ENCODE results near the gene RPS16.
A peak's percentile ranks its signal among the peaks of the same experiment; 100 is the strongest.

The RPS16 gene

DNA sequence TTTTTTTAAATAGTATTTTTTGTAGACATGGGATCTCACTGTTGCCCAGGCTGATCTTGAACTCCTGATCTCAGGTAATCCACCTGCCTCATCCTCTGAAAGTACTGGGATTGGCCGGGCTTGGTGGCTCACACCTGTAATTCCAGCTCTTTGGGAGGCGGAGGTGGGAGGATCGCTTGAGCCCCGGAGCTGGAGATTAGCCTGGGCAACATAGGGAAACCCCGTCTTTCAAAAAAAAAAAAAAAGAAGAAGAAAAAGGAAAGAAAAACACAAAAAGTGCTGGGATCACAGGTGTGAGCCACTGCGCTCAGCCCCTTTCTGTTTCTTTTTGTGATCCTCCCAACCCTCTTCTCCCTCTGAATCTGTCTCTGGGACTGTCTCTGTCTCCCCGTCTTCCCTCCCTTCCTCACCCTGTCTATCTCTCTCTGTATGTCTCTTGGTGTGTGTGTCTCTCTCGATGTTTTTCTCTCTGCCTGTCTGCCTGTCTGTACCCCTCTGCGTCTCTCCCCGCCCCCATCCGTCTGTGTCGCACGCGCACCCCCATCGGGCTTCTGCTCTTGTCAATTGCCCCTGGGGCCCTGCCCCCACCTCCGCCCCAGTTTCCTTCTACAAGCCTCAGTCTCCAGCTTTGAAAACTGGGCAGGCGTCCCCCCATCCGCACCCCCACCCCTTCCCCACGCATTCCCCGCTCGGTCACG, 29.6 kb downstream of the RPS16 start:
- DNase-seq: peak; percentile 97

DNA sequence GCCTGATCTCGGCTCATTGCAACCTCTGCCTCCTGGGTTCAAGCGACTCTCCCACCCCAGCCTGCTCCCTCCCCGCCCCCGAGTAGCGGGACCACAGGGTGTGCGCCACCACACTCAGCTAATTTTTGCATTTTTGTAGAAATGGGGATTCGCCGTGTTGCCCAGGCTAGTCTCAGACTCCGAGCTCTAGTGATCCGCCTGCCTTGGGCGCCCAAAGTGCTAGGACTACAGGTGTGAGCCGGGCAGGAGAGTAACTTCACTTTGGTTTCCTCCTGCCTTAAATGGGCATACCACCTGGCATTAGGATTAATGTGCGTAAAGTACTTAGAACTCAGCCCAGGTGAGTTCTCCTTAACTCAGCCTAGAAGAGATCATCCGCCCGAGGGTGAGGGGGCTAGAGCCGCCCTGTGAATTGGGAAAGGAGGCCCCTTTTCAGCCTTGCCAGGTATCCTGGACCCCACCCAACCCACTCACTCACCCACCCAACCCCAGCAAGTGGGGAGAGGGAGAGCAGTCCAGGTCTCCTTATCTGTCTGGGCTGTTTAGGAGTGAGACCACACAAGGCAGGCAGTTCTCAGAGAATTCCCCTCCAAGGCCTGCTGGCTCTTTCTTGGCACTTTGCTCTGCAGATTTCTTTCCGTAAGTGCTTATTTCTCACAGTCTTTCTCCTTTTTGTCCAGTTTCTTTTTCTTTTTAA, 30.3 kb downstream of the RPS16 start:
- peak; percentile 55 for DNase-seq

DNA sequence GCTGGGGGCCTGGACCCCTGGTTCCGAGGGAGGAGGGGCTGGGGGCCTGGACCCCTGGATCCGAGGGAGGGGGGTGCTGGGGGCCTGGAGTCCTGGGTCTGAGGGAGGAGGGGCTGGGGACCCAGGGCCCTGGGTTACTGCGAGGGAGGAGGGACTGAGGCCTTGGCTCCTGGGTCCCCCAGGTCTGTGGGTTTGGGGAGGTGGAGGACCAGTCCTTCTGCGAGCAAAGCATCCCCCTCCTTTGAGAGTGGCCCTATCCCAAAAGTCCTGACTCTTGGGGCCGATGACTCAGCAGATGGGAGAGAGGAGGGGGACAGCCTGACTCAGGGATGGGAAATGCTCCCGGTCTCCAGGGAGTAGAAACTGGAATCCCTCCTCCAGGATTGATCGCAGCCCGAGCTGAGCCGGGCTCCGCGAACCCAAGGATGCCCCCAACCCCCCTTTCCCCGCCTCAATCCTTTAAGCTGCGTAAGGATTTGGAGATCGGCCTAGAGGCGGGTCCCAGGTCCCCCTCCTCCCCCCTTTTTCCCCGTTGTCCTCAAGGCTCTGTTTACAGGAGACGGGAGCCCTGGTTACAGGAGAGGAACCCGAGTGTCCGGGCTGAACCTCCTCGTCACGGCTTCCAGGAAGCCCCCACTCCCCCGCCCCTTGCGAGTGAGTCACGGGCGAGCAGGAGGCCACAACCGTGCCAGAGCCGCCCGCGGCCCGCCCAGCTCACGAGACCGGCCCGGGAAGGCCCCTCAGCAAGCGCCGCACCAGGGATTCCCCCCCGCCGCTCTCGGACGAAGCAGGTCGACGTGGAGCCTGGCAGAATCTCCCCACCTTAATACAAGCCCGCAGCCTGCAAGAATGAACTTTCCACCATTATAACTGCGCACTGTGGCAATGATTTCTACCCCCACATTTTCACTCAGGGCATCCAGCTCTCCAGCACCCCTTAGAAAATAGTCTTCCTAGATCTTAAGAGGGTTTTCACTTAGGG, 32.1 kb downstream of the RPS16 start:
- DNase-seq: peak; percentile 100

DNA sequence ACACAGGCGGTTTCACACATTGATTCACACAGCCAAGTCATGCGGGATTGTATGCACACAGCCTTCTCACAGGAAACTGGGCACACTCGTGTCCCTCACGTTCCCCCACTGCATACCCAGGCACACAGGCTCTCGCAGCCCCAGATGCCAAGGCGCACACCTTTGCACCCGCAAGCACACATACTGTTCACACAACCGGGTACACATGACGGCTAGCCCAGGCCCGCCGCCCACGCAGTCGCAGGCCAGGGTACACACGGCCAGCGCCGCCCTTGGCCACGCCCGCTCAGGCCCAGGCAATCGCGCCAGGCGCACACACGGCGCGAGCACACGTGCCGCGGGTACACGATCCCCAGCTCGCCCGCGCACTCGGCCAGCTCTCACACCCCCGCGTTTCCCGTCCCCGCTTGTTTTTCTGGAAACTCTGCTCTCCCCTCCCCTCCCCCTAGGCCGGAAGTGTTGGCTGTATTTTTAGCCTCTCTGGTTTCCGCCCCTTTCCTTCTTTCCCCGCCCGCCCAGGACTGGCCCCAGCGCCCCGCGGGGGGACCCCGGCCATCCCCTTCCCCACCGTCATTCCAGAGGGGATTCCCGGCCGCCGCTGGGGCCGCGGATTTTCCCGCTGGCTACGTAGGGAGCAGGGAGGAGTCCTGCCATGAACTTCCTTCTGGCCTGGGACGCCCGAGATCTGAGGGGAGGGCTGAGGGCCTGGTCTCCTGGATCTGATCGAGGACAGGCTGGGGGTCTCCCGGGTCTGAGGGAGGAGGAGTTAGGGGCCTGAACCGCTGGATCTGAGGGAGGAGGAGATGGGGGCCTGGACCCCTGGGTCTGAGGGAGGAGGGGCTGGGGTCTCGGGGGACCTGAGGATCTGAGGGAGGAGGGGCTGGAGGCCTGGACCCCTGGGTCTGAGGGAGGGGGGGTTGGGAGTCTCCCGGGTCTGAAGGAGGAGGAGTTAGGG, 33.1 kb downstream of the RPS16 start:
- DNase-seq: peak; percentile 94

DNA sequence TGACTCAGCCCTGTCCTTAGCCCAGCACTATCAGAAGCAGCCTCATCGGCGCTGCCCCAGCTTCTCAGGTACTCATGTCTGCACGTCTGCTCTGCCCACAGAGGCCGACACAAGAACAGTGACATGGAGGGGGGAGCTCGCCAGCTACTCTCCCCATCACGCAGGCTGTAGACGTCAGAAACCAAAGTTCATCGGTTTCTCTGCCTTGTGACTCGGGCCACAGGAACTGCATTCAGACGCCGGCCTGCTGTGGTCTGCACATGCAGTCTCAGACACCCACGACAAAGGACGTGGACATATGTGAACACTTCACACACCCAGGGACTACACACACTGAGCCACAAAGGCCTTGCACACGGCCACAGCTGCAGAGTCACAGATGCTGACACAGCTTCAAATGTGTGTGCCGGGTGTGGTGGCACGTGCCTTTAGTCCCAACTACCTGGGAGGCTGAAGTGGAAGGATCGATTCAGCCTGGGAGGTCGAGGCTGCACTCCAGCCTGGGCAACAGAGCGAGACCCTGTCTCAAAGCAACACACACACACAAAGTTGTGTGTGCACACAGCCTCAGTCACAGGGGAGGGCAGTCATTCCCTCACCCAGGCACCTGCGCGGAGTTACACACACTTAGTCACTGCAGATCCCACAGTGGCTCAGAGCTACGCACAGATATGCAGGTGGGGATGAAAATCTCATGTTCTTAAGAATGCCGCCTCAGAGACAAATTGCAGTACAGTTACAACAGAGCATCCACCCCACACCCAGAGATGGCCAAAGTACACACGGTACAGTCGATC, 34.0 kb downstream of the RPS16 start:
- DNase-seq: peak; percentile 93

DNA sequence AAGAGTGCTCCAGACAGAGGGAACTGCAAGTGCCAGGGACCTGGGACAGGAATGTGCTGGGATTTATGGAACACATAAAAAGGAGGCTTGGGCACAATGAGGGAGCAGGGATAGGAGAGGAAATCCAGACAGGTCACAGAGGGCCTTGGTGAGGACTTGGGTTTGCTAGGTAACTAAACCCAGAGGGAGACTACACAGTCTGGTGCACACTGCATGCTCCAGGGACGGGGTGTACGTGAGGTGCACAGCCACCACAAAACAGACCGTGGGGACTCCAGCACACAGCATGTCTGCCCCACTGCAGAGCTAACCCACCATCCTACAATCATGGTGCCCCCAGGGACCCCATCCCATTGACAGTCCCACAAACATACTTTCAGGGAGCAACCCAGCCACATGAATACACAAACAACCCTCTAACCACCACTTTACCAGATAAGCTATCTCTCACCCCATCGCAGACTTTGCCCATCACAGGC, 34.6 kb downstream of the RPS16 start:
- DNase-seq: no peak

DNA sequence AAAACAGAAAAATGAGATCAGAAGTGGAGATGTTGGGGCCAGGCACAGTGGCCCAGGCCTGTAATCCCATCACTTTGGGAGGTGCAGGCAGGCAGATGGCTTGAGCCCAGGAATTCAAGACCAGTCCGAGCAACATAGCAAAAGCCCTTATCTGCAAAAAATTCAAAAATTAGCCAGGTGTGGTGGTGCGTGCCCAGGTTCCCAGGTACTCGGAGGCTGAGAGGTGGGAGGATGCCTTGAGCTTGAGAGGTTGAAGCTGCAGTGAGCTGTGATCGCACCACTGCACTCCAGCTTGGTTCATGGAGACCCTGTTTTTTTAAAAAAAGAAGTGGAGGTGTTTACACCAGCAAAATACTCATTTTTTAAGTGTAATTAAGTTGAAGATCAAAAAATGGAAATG, 35.7 kb downstream of the RPS16 start:
- no peak for DNase-seq

DNA sequence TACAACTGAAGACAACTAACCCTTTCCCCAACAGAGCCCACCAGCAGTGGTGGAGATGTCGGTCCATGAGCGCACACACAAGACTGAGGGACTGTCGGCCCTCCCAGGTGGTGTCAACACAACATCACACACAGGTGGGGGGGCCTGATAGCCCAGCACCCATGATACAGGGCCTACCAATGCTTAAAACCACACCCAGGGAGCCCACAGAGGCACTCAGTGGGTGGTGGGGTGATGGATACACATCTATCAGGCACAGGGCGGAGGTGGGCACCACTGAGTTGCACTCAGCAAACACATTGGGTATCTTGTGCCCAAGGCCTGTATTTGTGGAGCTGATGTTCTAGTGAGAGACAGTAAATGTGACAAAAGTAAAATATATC, 36.1 kb downstream of the RPS16 start:
- DNase-seq: no peak

DNA sequence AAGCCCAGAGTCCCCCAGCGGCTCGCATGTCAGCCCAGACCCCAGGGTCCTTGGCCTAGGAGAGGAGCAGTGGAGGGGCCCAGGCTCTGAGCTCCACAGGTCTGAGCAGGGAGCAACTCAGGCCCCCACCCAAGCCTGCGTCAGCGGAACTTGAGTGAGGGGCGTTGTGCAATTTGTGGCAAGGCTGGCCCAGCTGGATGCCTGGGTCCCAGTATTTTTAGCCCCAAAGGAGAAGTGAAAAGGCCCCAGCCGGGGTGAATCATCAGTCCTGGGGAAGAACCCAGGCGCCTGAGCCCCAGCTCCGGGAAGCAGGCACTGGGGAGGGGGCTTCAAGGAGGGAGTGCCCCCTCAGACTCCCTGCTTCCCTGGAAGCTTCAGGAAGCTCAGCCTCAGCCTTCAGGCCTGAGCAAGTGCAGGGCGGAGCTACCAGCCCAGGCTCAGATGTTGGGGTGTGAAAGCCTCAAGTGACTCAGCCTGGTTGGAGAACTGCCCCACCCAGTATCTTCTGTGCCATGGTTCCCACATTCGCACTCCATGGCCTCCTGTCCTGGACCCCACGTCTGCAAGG, 37.4 kb downstream of the RPS16 start:
- DNase-seq: peak; percentile 91

DNA sequence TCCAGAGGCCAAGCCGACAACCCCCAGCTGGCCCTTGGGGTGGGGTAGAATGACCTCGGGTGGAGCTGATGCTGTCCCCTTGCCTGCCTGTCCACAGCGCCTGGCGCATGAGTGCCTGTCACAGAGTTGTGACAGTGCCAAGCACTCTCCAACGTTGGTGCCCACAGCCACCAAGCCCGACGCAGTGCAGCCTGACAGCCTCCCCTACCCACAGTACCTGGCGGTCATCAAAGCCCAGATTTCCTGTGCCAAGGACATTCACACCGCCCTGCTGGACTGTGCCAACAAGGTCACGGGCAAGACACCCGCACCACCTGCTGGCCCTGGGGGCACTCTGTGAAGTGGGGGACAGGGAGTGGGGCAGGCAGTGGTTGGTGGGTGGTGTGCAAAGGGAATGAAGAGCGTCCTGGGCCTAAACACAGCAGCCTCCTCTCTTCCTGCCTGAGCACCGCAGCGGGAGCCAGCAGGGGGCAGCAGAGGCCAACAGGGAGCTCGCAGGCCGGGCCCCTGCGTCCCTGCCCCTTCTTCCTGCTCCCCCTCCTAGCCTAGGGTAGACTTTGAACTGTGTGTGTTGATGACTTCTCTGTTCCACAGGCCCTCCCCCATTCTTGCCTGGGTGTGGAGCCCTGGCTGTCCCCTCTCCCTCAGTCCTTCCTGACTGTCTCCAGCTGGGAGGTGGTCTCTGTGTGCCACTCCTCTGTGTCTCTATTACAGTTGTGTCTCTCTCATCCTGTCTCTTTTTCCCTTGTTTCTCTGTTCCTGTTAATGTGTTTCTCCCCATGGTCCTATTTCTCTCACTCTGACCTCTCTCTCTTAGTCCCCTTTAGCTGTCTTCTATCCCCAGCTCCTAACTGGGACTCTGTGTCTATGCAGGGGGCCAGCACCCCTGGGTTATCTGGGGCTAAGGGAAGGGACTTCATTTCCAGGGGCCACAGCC, 38.1 kb downstream of the RPS16 start:
- peak; percentile 94 for DNase-seq

DNA sequence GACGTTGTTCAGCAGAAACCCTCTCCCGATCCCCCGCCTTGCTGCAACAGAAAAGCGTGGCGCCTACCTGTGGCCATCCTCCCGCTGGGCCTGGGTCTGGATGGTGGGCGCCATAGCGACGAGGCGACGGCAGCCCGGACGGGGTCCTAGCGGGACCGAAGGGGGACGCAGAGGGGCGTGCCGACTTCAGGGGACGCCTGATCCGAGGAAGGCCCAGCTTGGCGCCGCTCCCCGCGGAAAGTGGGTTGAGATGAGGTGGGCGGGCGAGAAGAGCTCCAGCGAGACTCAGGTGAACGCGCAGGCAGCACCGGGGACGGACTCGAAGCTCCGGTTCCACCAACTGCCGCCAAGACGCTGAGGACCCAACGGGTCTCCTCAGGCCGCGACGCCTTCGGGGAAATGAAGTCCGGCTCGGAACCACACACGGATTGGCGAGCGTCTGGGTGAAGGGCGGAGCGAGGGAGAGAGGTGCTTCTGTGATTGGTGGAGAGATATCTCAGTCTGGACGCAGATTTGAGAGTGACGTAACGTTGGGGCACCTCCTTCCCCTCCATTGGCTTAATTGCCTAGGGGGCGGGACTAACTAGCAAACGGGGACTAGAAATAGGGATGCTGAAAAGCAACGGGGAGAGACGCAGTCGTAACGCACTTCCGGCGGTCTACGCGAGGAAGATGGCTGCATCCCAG, 44.9 kb downstream of the RPS16 start, which contains the start of the genes MED29 and PAF1:
MED29 (plus strand) TSS at position 628 of the 687 bp plus-strand sequence; CDS start at position 673, 45 bp downstream.
PAF1 (minus strand) TSS at position 356 of the 687 bp plus-strand sequence; CDS start at position 114, 242 bp downstream.
- DNase-seq: peak; percentile 100

DNA sequence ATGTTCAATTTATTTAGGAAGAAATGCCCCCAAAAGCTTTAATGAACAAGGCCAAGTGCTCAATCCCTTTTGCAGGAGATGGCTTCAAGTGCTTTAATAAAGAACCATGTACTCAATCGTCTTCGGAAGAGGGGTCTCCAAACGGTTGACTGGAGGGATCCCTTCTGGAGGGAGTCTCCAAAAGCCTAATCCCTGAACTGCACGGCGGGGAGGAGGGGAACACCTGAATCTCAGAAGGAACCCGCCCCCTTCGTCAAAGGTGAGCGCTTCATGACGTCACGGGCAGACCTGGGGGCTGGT, 45.3 kb downstream of the RPS16 start:
- DNase-seq: no peak

DNA sequence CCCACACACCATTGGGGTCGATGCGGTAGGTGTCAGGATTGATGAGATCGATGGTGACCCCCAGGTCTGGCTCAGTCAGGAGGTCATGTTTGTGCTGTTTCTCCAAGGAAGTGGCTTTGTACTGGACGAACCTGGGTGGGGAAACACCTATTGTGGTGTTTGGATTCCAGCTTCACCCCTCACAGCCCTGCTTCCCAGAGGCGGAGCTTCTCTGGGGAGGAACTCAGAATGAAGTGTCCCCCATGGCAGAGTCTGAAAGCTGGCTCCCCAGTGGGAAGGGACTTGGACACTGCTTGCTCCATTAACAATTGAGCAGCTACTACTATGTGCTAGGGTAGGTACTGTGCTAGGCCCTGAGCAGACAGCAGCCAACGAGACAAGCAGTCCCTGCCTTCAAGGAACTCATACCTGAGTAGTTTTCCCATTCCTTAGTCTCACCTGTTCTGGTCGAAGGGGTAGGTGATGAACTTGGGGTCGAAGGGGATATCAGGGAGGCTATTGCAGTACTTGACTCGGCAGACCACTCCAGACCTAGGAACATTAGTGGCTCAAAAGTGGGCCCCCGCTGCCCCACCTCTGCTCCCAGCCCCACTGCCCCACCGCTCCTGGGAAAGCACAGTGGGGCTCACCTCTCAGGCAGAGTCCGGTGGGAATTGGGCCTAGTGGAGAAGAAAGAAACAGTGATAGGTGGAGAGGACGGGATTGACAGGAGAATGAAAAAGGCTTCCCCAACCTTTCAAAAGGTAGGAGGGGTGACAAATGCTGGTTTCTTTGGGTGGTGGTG, 45.9 kb downstream of the RPS16 start:
- no peak for DNase-seq

DNA sequence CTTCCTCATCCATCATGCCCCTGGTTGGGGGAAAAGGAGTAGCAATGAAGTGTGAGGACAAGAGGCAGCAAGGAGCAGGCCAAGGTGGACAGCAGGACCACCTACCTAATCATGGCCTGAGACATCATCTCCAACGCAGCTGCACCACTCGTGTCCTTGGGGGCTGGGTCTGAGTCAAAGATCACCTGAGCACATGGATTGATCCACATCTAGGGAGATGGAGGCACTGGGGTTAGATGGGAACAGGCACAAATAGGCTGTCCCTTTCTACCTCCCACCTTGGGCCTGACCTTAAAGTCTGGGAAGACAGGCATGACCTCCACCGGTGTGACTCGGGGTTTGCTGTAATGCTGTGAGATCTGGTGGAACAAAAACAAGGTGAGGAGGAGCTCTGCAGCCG, 47.1 kb downstream of the RPS16 start:
- no peak for DNase-seq

DNA sequence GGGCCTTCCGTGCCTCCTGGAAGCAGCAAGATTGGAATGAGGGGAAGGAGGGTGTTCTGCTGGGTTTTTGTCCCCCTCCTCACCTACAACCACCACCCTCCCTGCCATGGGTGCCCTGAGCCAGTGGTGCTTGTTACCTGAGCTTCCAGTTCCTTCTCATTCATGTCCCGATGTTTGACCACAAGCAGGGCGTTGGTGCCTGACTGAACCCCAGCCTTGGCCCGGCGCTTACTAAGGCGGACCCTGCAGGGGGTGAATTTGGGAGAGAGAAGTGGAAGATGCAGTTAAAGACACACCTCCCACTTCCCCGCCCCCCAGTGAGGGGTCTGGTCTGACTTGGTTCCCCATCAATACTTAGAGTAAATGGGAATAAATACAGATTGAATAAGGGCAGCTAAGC, 49.2 kb downstream of the RPS16 start:
- DNase-seq: no peak

DNA sequence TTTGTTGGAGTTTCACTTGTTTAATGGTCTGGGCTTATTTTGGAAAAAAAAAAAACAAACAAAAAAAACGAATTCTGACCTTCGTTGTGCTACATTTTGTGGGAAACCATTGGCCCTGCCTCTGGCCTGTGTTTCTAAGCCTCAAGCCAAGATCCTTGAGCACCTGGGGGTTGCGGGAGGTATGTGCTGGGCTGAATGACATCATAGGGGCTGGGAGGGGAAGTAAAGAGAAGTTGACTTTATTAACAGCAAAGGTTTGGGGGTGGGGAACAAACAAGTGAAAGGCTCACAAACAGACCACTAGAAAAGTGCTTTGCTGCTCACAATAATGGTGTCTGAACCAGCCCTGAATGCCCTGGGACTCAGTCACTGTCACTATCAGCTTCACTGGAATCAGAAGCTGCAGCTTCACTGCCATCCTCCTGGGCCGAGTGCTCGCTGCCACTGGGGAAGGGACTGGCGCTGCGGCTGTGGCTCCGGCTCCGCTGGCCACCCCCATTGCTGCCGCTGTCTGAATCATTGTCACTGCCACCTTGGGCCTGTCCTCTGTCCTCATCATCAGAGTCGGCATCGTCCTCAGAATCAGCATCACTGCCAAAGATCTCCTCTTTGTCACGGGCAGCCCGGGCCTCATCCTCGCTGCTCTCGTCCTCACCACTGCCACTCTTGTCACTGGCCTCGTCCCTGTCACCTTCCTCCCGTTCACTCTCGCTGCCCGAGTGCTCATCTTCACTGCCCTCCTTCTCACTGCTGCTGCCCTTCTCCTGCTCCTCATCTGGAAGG, 49.9 kb downstream of the RPS16 start:
- no peak for DNase-seq

DNA sequence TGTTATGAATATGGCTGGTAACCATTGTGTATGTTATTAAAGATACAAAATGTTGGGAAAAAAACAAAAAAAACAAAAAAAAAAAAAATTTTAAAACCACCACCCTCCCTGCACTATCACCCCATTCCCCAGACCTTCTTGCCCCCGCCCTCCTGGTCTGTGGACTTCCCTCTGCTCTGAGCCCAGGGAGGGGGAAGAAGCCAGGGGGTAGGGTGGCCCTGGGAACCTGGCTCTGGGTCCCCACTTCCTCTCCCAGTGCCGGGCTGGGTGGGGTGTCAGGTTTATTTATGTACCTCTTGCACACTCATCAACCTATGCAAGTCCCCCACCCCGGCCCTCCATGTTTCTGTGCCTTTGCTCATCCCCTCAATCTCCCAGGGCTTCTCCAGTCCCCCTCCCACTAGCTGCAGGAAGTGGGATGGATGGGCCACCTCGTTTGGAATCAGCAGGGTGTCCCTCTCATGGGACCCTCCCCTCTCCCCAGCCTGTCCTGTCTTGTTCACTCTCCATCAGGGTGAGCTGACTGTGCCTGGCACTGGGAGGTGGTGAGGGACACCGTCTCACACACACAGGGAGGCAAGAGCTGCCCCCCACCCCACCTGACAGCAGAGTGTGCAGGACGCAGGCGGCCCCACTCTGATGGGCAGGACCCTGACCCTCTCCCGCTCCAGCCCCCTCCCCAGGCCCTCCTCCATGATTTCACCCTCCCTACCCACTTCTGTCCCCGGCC, 50.7 kb downstream of the RPS16 start:
- DNase-seq: no peak

All from CD4-positive, alpha-beta T cell treated with Interleukin-15 for 1 hour (primary cell).